ENCODE data around the gene CSTF1.
"Not testable (repeated sequence)": the region's sequence is repeated elsewhere in the genome, so short reads cannot be mapped to it uniquely, and the experiment has no call there.

The CSTF1 gene

DNA sequence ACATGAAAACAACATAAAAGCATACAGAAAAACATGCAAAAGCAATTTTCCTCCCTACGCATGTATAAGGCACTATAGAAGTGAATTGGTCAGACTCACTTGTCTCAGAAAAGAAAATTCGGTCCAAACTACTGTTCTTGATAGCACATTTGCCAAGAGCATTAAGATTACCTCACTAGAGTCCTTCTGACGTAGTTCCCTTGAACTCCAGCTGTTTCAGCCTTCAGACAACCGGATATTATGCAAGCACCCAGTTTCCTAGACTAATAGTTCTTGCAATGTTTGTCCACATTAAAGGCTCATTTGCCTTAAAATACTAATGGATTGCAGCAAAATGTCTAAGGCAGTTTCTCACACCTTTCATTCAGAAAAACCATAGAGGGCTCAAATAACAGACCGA lies 17.1 kb downstream of the CSTF1 start:
- DNase-seq (ENCODE audit: low spot score), result no peak

DNA sequence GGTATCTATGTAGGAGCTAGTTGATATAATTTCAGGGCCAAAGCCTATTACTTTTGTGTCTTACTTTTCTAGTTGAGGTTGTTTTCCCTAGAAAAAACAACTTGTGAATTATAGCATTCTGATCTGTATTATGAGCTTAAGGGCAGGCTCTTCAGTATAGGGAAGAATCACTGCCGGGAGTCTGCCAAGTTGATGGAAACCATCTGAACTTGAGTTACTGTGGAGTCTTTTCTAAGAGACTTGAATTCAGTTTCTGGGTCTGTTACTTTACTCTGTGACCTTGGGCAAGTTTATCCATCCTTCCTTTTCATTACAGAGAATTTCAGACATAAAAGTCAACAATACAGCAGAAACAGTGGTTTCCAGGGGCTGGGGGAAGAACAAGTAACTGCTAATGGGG lies 17.5 kb downstream of the CSTF1 start:
- DNase-seq (ENCODE audit: low spot score), result no peak

DNA sequence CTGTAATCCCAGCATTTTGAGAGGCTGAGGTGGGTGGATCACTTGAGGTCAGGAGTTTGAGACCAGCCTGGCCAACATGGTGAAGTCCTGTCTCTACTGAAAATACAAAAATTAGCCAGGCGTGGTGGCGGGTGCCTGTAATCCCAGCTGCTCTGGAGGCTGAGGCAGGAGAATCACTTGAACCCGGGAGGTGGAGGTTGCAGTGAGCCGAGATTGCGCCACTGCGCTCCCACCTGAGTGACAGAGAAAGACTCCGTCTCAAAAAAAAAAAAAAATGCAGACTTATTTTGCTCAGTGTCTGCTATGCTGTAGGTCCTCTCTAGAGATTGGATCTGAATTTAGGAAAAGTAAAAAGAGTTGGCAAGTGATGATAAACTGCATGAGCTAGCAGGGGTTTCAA lies 18.8 kb downstream of the CSTF1 start:
- DNase-seq (ENCODE audit: low spot score), result not testable (repeated sequence)

DNA sequence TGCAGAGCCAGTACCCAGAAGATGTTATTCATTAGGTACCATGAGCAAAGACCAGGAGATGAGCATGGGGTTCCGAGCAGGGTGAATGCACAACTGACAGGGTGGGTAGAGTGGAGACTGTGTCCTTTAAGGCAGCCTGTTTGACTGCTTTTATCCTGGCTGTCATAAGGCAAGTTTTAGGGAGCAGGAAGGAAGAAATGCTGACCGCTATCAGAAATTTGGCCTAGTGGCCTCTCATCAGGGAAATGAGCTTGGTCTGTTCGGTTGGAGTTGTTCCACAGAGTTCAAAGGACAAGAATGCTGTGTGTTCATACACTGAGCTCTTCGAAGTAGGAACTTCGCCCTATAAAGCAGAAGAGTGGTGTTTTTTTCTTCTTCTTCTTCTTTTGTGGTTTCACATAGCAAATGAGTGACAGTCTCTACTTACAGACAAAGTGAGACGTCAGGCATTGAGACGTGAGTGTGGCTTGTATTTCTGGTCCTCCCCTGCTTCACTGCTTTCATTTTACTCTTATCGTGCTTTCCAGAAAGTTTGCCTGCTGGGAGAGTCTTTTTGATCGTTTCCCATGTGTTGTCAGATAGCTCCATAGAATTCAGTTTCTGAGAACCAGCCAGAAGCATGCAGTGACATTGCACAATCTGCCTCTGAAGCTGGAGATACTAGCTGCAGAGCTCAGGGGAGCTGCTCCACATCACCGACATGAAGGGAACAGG lies 19.5 kb downstream of the CSTF1 start, which contains the start of gene CASS4:
TSS of gene CASS4 (plus strand) at position 502 of the 714 bp plus-strand sequence. CDS start at position 701, 199 bp downstream.
- no peak for DNase-seq (ENCODE audit: low spot score)

DNA sequence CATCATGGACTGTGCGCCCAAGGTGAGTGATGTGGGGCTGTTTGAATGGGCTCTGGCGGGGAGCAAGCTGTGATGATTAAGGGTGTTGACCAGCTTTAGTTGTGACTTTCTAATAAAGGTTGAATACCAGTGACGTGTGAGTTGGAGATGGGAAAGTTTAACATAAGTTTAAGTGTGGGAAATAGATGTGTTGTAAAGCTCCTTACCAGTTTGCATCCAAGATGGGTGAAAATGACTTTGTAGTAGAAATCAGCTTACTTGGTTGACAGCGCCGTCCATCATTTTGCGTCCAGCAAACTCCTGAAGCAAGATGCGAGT lies 20.0 kb downstream of the CSTF1 start:
- DNase-seq (ENCODE audit: low spot score), result no peak

DNA sequence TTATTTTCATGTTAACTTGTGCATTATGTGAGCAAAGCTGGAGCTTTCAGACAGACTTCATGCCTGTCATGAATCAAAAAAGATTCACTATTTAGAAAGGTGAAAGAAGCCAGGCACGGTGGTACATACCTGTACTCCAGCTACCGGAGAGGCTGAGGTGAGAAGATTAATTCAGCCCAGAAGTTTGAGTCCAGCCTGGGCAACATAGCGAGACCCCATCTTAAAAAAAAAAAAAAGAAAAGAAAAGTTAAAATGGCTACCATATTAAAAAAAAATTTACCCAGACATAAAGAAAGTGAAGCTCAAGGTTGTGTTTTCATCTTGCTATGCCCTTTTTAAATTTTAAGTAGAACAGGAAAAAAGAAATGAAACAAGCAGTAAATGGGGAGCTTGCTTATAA lies 20.5 kb downstream of the CSTF1 start:
- DNase-seq (ENCODE audit: low spot score), result no peak

DNA sequence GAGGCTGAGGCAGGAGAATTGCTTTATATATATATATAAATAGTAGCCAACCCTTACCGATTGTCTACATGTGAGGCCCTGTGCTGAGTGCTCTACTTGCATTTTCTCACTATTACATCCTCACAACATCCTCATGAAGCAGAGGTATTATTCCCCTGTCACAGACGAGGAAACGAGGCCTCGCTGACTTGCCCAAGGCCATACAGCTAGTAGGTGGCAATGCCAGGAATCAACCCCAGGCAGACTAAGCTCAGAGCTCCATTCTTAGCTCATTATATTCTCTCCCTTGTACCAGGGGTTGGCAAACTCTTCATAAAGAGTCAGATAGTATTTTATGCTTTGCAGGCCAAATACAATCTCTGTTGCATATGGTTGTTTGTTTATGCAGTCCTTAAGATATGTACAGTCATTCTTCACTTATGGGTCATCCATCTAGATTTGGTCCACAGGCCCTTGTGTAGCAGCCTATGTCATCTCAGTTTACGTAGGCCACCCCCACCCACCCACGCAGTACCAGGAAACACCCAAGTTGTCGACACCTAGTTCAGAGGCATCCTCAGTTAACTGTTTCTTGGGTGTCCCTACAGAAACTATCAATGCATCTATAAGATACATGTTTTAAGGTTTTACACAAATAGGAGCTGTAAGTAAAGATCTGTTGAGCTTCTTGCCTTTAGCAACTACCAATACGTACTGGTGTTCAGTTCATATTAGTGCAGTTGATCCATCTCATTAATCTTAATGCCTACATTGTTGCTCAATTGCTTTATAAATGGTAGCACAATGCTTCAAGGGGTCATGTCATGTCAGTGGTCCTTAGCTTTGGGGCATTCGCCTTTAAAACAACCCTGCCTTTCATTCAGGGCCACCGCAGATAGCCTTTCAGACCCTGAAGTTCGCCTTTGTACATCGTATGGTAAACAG lies 22.7 kb downstream of the CSTF1 start:
- no peak for DNase-seq (ENCODE audit: low spot score)

DNA sequence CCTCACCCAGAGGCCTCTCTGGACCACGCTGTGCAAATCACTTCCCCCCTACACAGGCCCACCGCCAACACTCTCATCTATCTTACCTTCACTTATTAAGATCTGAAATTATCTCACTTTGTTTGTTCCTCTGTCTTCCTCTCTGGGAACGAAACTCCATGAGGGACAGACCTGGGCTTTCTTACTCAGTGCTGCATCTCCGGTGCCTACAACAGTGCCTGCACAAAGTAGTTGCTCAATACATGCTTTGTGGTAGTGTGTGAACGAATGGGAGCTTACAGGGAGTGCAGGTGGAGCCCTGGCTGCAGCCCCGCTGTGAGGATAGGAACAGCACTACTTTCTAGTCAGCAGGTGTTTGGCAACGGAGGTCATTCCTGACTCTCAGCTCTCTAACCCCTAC lies 25.0 kb downstream of the CSTF1 start:
- DNase-seq (ENCODE audit: low spot score), result no peak

DNA sequence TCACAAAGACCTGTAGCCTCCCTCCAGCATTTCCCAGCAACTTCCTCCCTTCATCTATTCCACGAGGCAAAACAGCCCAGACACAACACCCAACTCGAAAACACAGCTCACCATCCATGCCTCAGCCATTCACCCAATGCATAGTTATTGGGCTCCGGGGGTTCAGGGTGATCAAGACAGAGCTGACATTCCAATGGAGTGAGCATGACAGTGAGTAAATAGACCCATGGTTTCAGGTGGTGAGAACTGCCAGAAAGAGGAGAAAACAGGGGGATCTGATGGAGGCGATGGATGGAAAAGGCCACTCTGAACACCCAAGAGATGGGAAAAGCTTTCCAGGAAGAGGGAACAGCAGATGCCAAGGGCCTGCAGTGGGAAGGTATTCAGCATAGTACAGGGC lies 25.5 kb downstream of the CSTF1 start:
- DNase-seq (ENCODE audit: low spot score), result no peak

DNA sequence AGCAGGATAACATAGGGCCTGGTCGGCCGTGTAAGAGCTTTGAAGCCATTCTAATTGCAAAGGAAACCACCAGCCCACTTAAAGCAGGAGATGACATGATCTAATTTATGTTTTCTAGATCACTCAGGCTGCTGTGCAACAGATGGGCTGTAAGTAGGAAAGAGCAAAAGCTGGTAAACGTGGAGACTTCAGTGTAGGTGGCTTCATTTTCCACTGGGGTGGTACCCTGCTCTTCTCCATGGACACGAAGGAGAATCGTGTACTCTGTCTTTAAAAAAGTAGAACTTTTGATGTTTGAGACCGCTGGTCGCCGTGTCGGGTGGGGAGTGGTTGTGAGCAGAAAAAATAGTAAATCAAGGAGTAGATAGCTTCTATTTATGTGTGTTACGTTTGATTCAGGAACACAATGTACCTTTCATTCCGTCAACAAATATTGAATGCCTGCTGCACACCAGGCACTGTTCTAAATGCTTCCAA lies 26.0 kb downstream of the CSTF1 start:
- no peak for DNase-seq (ENCODE audit: low spot score)

DNA sequence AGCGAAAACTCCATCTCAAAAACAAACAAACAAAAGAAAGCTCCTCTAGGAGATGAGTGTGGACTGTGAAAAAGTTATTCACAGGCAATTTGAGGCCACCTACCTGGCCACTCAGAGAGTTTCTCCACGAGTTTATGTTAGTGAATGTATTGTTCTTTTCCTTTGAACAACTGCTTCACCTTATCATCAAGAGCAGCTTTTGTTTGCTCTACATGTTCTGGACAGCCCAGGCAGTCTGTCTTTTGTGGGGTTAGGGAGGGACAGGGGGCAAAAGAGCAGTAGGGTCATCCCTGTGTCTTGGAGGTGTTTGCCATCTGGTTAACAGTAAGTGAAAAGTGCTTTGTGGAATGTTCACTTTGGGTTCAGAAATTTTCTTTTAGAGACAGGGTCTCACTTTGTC lies 27.6 kb downstream of the CSTF1 start:
- DNase-seq (ENCODE audit: low spot score), result no peak

DNA sequence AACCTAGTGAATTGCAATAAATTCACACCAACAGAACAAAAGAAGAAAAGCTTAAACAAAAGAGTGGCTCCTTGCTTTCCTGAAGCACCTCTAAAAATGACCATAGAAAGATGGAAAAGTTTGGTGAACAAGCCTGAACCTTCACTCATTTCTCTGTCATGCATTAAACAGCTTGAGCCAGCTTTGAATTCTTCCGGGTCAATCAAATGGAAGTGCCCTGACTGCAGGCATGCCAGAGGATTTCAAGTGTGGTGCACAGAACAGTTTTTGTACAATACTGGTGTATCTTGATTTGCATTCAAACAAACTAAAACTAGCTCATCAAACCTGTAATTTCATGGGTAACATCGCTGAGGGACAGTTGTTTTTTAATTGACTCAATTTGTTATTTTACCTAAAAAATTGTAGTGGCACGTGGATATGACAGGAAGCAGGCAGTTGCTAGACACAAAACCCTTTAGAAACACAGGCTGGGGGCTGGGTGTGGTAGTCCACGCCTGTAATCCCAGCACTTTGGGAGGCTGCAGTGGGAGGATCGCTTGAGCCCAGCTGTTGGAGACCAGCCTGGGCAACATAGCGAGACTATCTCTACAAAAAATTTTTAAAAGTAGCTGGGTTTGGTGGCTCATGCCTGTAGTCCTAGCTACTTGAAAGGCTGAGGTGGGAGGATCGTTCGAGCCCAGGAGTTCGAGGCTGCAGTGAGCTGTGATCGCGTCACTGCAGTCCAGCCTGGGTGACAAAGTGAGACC lies 28.7 kb downstream of the CSTF1 start:
- DNase-seq (ENCODE audit: low spot score), result no peak

DNA sequence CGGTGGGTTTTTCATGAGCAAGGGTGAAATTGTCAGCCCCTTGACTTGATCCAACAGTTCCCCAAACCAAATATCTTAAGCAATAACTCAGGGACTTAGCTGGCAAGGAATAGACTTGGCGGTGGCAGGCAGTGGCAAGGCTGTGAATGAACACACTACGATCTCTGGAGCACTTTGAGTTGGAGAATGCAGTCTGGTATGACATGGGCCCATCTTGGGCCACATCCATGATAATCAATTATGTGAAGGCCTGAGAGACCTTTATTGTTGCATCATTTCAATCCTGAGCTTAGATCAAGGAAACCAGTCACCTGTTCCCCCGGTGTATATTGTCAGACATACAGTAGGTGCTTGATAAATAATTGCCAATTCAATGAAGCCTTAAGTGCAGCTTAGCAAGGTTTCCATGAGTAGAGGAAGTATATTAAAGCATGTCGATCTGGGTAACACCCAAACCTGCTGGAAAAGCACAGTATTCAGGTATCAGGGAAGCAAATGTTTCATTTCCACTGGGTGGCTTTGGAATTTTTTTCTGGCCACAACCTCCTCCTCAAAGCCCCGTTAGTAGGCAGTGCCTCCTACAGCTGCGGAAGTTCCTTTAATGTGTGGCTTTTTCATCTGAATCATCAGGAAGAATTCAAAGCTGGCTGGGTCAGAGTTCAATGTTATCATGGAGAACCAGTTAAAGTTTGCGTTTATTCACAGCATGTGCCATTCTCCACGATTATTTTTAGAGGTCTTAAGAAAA lies 29.8 kb downstream of the CSTF1 start:
- no peak for DNase-seq (ENCODE audit: low spot score)

DNA sequence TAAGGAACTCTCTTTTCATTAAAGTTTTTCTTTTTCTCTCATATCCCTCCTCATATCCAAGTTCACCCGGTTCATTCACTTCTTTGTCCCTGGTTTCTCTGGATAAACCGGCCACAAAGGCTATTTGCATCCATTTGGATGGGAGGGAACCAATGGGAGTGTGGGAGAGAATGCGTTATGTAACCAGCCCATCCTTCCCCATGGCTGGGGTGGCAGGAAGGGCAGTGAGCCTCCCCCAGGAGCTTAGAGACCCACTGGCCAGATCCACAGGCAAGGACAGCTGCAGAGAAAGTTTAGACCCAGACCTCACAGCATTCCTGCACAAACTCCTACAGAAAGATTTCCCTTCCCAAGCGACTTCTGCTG lies 30.4 kb downstream of the CSTF1 start:
- no peak for DNase-seq (ENCODE audit: low spot score)

DNA sequence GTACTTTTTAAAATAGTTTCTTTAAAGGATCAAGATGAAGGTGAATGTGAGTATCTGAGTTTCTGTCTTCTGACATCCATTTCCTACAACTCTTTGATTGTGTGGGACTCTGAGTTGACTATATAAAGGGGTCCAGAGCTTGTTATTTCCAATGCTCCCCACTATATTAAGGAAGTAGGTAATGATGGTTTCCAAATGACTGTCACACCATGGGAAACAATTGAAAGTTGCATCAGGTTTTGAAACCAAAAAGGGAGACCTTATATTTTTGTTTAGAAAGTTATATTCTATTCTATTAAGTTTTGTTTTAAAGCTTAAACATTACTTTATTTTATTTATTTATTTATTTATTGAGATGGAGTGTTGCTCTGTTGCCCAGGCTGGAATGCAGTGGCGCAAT lies 30.8 kb downstream of the CSTF1 start:
- DNase-seq (ENCODE audit: low spot score), result no peak

DNA sequence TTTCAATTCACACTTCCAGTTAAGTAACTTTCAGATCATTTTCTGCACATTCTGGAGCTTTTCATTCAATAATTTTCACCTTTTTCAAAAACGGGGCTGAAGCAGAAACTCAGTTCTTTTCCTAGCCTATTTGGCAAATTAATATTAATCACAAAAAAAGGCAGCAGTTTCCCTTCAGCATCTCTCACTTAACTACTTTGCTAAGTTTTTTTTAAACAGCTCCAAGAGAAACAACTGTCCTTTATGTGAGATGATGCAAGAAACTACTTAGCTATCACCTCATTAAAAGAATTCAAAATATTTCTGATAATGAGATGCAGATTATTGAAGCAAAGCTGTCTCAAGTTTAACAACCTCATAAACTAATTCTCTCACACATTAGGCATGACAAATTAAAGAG lies 31.4 kb downstream of the CSTF1 start:
- no peak for DNase-seq (ENCODE audit: low spot score)

DNA sequence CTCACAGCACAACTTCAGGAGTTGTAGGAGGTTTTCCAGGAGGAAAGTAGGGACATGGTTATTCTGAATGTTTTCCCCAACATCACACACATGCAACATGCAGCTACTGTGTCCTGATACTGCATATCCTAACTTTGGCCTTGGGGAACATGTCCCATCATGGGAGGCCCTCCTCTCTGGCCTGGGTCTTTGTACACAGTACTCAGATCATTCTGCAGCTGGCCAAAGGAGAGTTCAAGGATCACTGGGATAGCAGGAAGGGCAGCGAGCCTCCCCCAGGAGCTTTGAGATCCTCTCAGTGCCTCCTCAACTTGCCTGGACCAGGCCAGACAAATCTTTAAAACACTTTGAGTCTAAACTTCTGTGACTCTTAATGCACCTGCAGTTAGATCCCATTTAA lies 32.5 kb downstream of the CSTF1 start:
- DNase-seq (ENCODE audit: low spot score), result no peak

DNA sequence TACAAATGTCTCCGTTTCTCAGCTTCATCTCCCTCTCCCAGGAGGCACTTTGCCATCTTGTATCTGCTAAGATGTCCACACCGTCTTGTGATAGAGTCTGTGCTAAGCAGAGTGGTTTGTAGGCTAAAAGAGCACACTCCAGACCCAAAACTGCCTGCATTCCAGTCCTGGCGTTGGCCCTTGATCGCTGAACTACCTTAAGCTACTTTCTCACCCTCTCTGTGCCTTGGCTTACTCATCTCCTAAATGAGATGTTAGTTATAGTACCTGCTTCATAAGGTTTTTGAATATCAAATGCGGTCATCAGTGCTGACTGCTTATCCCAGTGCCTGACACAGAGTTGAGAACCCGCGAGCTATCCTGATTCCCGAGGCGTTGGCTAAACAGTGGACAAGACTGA lies 33.6 kb downstream of the CSTF1 start:
- no peak for DNase-seq (ENCODE audit: low spot score)

DNA sequence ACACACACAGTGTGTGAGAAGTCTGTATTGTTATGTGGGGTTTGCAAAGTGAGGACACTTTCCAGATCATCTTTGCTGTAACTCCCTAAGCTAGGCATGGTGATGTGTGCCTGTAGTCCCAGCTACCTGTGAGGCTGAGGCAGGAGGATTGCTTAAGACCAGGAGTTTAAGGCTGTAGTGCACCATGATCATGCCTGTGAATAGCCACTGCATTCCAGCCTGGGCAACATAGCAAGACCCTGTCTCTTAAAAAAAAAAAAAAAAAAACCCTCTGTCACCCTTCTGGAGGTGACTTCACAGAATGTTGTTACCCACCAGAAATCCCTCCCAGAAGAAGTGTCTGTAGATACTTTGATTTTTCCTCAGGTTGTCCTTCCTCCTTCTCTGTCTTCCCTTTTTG lies 34.5 kb downstream of the CSTF1 start:
- DNase-seq (ENCODE audit: low spot score), result no peak

DNA sequence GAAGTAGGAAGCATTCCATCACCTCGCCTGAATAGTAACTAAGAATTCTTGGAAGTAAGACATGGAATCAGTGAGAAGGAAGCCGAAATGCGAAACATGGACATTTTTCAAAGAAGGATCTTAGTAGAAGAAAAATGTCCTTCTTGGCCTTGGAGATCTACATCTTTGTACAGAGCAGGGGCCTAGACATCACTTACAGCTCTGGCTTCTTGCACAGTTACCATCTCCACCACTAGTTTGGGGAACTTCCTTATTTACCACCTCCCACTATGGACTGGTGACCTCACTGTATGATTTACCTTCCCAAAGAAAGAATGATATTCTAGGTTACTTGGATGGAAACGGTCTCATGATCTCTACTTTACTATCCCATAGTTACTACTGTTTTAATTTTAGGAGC lies 35.4 kb downstream of the CSTF1 start:
- DNase-seq (ENCODE audit: low spot score), result no peak

DNA sequence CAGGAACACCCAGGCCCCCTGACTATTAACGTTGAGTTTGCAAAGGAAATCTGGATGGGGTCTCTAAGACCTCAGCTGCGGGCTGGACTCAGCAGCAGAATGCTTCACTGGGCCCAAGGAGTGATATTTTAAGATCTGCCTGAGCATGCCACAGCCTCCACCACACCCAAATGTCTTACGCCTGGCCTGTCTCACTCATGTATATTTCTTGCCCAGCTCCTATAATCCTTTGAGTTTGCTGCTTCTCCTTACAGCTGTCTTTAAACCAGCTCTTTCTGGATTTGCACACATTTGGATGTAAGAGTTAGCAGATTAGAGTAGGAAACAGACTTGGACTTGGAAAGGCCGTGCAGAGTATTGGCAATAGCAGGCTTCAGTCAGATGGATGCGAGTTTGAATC lies 36.0 kb downstream of the CSTF1 start:
- DNase-seq (ENCODE audit: low spot score), result no peak

DNA sequence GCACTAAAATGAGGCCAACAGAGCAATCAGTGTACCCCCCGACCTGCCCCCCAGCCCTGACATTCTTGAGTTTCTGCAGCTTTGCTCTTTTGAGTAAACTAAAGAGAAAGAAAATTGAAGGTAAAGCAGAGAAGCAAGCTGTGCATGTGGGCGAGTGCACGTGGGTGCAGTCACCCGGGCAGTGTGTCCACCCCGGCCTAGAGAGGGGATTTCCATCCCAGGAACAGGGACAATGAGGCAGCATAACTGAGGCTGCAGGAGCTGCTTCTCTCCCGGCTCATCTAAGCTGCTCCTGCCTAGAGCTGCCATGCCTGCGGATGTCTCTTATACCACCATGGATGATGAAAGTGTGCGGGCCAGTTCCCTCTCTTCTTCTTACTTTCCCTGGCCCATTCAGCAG lies 36.4 kb downstream of the CSTF1 start:
- no peak for DNase-seq (ENCODE audit: low spot score)
